Measurements from ENCODE around the gene CD82. TPM values are rescaled to one million over a fixed set of nuclear protein-coding genes. Genes with fewer than 3 reads are reported as not detected.

Gene CD82
- total and polyA plus RNA-seq, 2 donors (not counting 1 experiment from before 2014, with no cell fraction given) = 192 to 438 TPM

- Histone ChIP-seq H3K27ac (ENCODE audit: low read length in 2 of 2) (peak overlapping the region; percentile 41 to 80), H3K27me3 (replicated peaks in 1 of 4; ENCODE audit: control extremely low read depth in 1 of 4, control insufficient read depth in 3 of 4, insufficient read depth in 4 of 4, low read length in 3 of 4) (no peaks in the 10 kb centered on the region), H3K9ac (ENCODE audit: low read length) (peak overlapping the region; percentile 94), H4K20me1 (ENCODE audit: control insufficient read depth, insufficient read depth, low read length, poor library complexity, severe bottlenecking) (peaks cover 75% of the 10 kb centered on the region), H3K4me2 (replicated peaks; ENCODE audit: low read depth, low read length, poor library complexity, severe bottlenecking) (peak overlapping the region; percentile 88), H3K36me3 (replicated peaks in 1 of 2; ENCODE audit: control extremely low read depth in 1 of 2, control insufficient read depth in 1 of 2, extremely low read depth in 1 of 2, insufficient read depth in 2 of 2, low read length in 1 of 2) (peaks cover 0 to 44% of the 10 kb centered on the region in 2 experiments), H3K4me1 (ENCODE audit: control insufficient read depth in 2 of 2, insufficient read depth in 2 of 2, low read length in 2 of 2) (peaks cover 75 to 92% of the 10 kb centered on the region in 2 donors), H3K9me3 (ENCODE audit: control extremely low read depth in 1 of 3, control insufficient read depth in 2 of 3, insufficient read depth in 1 of 3, low read length in 2 of 3) (no peaks in the 10 kb centered on the region), H2AFZ (ENCODE audit: insufficient read depth, low read depth, low read length, poor library complexity, severe bottlenecking) (peak overlapping the region; percentile 13), H3K4me3 (ENCODE audit: control extremely low read depth in 1 of 5, extremely low read depth in 1 of 5, insufficient read depth in 1 of 5, low read depth in 2 of 5, low read length in 4 of 5) (peak overlapping the region in 4 of 5 experiments; percentile 67 to 99 (median 88)), H3K79me2 (ENCODE audit: control insufficient read depth, insufficient read depth, low read length) (peaks cover 85% of the 10 kb centered on the region)
- DNase-seq = peak; percentile 84
- ChIA-PET POLR2A (interaction anchor here (0.6 to 3.9 kb wide), 11 partner anchors 9 to 48 kb away, joined by 3 to 30 read pairs (median 5); no protein-coding TSS in a partner anchor), CTCF (interaction anchor here (0.9 to 8.6 kb wide), 16 partner anchors 9 to 53 kb away, joined by 3 to 73 read pairs (median 8); no protein-coding TSS in a partner anchor)
- Mint-ChIP-seq H3K9me3 (ENCODE audit: insufficient read depth) (no peaks in the 10 kb centered on the region), H3K4me1 (peaks cover 87% of the 10 kb centered on the region), H3K4me3 (peak overlapping the region; percentile 92), H3K27me3 (no peaks in the 10 kb centered on the region), H3K27ac (peak overlapping the region; percentile 88)
- WGBS (ENCODE audit: insufficient coverage) = 0% methylated on average over 10 of the region's 15 CpGs
- ATAC-seq (ENCODE audit: low read depth) = peak; percentile 31
- TF ChIP-seq EZH2 (IDR thresholded peaks at IDR 0.05; ENCODE audit: borderline replicate concordance, insufficient read depth, low read depth, low read length, poor library complexity, severe bottlenecking) = no peak
- TF ChIP-seq, protein P1, sequence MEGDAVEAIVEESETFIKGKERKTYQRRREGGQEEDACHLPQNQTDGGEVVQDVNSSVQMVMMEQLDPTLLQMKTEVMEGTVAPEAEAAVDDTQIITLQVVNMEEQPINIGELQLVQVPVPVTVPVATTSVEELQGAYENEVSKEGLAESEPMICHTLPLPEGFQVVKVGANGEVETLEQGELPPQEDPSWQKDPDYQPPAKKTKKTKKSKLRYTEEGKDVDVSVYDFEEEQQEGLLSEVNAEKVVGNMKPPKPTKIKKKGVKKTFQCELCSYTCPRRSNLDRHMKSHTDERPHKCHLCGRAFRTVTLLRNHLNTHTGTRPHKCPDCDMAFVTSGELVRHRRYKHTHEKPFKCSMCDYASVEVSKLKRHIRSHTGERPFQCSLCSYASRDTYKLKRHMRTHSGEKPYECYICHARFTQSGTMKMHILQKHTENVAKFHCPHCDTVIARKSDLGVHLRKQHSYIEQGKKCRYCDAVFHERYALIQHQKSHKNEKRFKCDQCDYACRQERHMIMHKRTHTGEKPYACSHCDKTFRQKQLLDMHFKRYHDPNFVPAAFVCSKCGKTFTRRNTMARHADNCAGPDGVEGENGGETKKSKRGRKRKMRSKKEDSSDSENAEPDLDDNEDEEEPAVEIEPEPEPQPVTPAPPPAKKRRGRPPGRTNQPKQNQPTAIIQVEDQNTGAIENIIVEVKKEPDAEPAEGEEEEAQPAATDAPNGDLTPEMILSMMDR (IDR thresholded peaks at IDR 0.05) = no peak
- intact Hi-C loops (cut with micrococcal nuclease) = loop anchor here (1.0 to 10.0 kb wide), 7 partner anchors 10 to 1346 kb away; partner anchors contain the start of genes PEX16 and PRDM11
Measured at GRCh38 chr11:44568658-44569473, 3.4 kb downstream of the CD82 start.
